DMS 273 (cell line): ENCODE results near the gene DTX3.
A peak's percentile ranks its signal among the peaks of the same experiment; 100 is the strongest.
"Not testable (repeated sequence)": the region's sequence is repeated elsewhere in the genome, so short reads cannot be mapped to it uniquely, and the experiment has no call there.

Experiments used
- DNase-seq: peaks from one replicate; lab custom pipeline; 2025; ENCODE audit not compliant: unreplicated experiment; lab: John Stamatoyannopoulos, UW

Gene DTX3

GRCh38 chr12:57604454-57604991, at the start of gene DTX3:
DTX3 (plus strand) TSS chr12:57604824; CDS start chr12:57606518, 1,694 bp downstream.
- peak; percentile 48 for DNase-seq

- no peak for DNase-seq
Observed at GRCh38 chr12:57554897-57555296, 49.7 kb upstream of the DTX3 start.

- no peak for DNase-seq
Observed at GRCh38 chr12:57558864-57559263, 45.8 kb upstream of the DTX3 start.

GRCh38 chr12:57560516-57560915, 44.1 kb upstream of the DTX3 start:
- DNase-seq = no peak

GRCh38 chr12:57561117-57561516, 43.5 kb upstream of the DTX3 start:
- not testable (repeated sequence) for DNase-seq

- DNase-seq = no peak
Observed at GRCh38 chr12:57563358-57563757, 41.3 kb upstream of the DTX3 start.

- DNase-seq = no peak
Observed at GRCh38 chr12:57564178-57564740, 40.4 kb upstream of the DTX3 start.

GRCh38 chr12:57568838-57569237, 35.8 kb upstream of the DTX3 start:
- no peak for DNase-seq

- no peak for DNase-seq
Observed at GRCh38 chr12:57569858-57570257, 34.8 kb upstream of the DTX3 start.

- DNase-seq = not testable (repeated sequence)
Observed at GRCh38 chr12:57570438-57570837, 34.2 kb upstream of the DTX3 start.

- DNase-seq = no peak
Observed at GRCh38 chr12:57571926-57572762, 32.5 kb upstream of the DTX3 start.

- DNase-seq = no peak
Observed at GRCh38 chr12:57574795-57575194, 29.8 kb upstream of the DTX3 start.

GRCh38 chr12:57575771-57576612, 28.6 kb upstream of the DTX3 start:
- DNase-seq = no peak

GRCh38 chr12:57576613-57577160, 27.9 kb upstream of the DTX3 start:
- DNase-seq = no peak

- no peak for DNase-seq
Observed at GRCh38 chr12:57577981-57578758, 26.5 kb upstream of the DTX3 start.

- no peak for DNase-seq
Observed at GRCh38 chr12:57579011-57579410, 25.6 kb upstream of the DTX3 start.

- no peak for DNase-seq
Observed at GRCh38 chr12:57579677-57580465, 24.8 kb upstream of the DTX3 start.

- no peak for DNase-seq
Observed at GRCh38 chr12:57580466-57580795, 24.2 kb upstream of the DTX3 start.

GRCh38 chr12:57581802-57582201, 22.8 kb upstream of the DTX3 start:
- DNase-seq = no peak

- no peak for DNase-seq
Observed at GRCh38 chr12:57582440-57582839, 22.2 kb upstream of the DTX3 start.
